ENCODE results near the gene CD163L1.
"Not testable (repeated sequence)": the region's sequence is repeated elsewhere in the genome, so short reads cannot be mapped to it uniquely, and the experiment has no call there.

Gene CD163L1

GRCh38 chr12:7403466-7403865 lies 40.5 kb downstream of the CD163L1 start:
- no peak for DNase-seq

- no peak for DNase-seq
Observed at GRCh38 chr12:7399089-7399488, 44.9 kb downstream of the CD163L1 start.

- DNase-seq, result no peak
Observed at GRCh38 chr12:7396418-7396817, 47.5 kb downstream of the CD163L1 start.

- DNase-seq, result peak; percentile 74
Observed at GRCh38 chr12:7395950-7396349, 48.0 kb downstream of the CD163L1 start.

GRCh38 chr12:7387289-7387688 lies 56.7 kb downstream of the CD163L1 start:
- DNase-seq, result no peak

DNA sequence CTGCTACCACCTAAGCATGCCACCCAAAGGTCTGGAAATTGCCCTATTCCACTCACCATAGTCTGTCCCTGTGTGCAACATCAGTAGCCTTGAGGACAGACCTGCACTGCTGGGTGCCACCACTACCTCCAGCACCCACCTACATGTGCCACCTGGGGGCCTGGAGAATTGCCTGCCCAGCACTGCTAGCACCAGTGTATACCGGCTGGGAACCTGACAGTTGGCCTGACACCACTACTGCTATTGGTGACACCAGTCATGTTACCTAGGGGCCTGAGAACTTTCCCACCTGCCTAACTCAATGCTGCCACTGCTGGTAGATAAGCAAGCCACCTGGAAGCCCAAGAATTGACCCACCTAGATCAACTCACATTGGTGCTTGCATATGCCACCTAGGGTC lies 60.8 kb downstream of the CD163L1 start:
- DNase-seq, result no peak

- peak; percentile 92 for DNase-seq
Observed at GRCh38 chr12:7376196-7376595, 67.8 kb downstream of the CD163L1 start.

DNA sequence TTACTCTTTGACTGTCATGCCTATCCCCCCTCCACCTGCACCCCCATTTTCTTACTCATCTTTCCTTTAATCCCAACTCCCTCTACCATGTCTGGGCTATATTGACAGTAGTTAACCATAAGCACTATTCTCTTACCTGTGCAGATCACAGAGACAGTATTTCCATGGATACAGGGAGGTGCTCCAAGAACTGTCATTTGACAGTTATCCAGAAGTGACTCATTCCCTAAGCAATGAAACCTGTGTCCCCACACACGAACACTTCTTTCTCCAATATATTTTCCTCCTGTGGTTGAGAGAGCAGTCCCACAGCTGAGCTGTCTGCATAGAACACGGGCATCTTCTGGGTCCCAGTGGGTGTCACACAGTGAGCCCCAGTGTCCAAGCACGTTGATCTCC lies 68.8 kb downstream of the CD163L1 start:
- DNase-seq, result no peak

- peak; percentile 60 for DNase-seq
Observed at GRCh38 chr12:7374423-7375144, 69.4 kb downstream of the CD163L1 start.

DNA sequence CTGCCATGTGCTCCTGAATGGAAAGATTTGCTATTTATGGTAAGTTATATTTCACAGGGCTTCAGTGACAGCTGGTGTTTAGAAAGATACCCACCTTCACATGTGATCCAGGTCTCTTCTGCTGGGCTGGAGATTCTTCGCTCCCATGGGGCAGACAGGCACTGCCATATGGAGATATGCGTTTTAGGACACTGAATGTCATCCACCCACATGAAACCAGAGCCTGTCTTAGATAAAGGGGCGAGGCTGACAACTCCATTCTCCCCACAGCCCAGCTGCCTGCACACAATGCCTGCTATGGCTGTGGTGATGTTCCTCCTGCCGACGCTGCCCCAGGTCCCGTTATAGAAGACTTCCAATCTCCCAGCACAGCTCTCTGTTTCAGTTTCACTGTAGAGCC lies 70.7 kb downstream of the CD163L1 start:
- DNase-seq, result no peak

DNA sequence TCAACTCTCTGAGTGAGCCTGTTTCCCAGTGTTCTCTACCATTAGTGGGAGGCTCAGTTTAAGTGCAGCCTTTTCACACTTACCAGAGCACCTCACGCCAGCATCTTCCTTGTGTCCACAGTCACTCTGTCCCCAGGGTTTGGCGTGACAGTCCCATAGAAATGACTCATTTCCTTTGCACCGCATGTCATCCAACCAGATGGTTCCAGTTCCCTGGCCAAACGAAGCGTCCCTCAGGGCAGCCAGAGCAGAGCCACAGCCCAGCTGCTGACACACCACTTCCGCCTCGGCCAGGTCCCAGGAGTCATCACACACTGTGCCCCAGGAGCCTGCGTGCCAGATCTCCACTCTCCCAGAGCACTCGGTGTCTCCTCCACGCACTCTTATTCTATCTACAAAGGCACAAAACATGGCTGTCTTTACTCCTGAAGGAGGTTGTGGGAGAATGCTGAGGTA lies 74.7 kb downstream of the CD163L1 start:
- DNase-seq, result no peak

DNA sequence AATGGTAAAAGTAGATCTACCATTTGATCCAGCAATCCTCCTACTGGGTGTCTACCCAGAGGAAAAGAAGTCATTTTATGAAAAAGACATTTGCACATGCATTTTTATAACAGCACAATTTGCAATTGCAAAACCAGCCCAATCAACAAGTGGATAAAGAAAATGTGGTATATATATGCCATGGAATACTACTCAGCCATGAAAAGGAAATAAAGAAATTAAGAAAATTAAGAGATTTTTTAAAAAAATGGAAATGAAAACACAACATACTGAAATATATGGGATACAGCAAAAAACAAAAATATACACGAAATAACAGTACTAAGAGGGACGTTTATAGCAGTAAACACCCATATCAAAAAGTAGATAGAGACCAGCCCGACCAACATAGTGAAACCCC lies 81.2 kb downstream of the CD163L1 start:
- no peak for DNase-seq

GRCh38 chr12:7361265-7361664 lies 82.7 kb downstream of the CD163L1 start:
- no peak for DNase-seq

- DNase-seq, result peak; percentile 51
Observed at GRCh38 chr12:7354529-7354928, 89.4 kb downstream of the CD163L1 start.

- no peak for DNase-seq
Observed at GRCh38 chr12:7352661-7353060, 91.3 kb downstream of the CD163L1 start.

GRCh38 chr12:7351177-7351576 lies 92.8 kb downstream of the CD163L1 start:
- DNase-seq, result no peak

DNA sequence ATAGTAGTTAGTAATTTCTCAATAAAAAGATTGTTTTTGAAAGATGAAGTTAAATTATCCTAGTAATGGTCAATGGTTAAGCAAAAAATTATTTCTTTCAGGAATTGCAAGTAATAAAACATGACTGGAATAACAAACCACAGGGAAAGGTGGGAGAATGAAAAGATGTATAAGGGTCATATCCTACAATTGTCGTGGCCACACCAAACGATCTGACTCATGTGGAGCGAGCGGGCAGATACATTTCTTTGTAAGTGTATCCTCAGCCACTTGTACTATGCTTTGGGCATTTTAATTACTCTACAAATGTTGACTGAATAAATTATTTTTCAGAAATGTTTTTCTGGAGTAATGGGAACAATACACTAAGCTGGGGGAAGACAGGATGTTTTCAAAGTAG lies 94.5 kb downstream of the CD163L1 start:
- no peak for DNase-seq

DNA sequence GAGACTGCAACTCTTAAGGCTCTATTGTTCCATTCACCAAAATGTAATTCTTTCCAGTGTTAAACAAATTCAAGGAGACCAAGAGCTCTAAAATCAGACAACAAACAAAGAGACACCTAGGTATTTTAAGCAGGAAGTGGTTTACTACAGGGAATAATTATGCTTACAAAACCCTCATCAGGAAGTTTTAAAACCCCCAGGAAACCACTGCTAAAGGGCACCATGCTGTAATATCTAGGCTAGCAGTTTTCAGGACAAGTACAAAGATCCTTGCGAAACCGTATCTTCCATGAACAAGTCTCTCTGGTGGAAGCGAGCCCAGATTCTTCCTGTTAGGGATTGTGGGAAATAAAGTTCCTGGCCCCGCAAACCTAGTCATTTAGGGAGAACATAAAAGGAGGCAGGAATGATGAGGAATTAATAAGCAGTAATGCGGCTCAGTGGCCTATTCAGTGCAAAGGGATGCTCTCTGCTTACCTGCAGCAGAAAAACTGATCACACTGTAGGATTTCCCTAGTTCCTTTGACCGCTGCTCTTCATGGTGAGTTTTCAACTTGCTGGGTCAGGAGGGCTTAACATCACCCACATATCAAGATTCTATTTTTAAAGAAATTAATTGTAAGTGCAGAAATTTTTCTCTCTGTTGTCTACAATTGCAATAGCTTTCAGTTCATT lies 97.3 kb downstream of the CD163L1 start:
- DNase-seq, result no peak

DNA sequence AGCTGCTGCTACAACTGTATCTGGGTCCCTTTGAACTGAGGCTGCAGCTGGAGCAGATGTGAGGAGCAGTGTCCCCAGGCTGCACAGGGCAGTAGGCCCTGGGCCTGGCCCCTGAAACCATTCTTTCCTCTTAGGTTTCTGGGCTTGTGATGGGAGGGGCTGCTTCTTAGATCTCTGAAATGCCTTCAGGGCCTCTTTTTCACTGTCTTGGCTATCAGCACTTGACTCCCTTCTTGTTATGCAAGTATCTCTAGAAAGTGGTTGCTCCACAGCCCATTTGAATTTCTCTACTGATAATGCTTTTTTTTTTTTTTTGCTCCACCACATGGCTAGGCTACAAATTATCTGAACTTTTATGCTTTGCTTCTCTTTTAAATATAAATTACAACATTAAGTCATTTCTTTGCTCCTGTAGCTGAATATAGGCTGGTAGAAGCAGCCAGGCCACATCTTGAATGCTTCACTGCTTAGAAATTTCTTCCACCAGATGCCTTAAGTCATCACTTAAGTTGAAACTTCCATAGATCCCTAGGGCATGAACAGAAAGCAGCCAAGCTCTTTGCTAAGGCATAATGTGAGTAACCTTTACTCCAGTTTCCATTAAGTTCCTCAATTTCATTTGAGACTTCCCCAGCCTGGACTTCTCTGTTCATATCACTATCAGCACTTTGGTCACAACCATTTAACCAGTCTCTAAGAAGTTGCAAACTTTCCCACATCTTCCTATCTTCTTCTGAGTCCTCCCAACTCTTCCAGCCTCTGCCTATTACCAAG lies 98.9 kb downstream of the CD163L1 start:
- DNase-seq, result no peak

- no peak for DNase-seq
Observed at GRCh38 chr12:7339675-7340074, 104.3 kb downstream of the CD163L1 start.

GRCh38 chr12:7337790-7338189 lies 106.2 kb downstream of the CD163L1 start:
- not testable (repeated sequence) for DNase-seq

DNA sequence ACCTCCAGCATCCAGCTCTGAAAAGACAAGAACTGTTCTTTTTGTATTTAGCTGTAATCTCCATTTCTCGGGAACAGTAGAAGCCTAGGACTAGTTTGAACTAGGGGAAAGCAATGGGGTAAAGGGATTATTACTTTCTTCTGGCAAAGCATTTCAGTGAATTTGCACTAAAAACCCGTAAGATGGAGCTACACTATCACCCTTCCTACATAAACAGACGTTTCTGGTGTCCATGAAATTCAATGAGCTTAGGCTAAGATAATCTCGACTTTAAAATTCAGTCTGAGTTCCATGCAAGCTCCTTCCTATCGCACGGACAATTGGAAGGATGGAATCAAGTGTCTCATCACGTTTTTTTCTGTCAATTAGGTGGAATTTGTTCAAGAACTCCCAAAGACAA lies 116.0 kb downstream of the CD163L1 start:
- no peak for DNase-seq

DNA sequence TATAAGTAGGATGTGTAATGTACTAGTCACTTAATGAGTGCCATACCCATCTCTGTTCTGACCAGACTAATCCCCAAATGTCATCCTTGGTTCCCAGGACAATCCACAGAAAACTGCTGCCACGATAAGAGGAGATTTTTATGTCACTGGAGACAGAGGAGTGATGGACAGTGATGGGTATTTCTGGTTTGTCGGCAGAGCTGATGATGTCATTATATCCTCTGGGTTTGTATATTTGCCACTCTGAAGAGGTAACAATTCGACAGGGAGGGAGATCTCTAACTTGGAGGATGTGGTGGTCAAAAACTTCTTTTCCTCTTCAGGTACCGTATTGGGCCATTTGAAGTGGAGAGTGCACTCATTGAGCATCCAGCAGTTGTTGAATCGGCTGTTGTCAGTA lies 119.8 kb downstream of the CD163L1 start:
- no peak for DNase-seq

DNA sequence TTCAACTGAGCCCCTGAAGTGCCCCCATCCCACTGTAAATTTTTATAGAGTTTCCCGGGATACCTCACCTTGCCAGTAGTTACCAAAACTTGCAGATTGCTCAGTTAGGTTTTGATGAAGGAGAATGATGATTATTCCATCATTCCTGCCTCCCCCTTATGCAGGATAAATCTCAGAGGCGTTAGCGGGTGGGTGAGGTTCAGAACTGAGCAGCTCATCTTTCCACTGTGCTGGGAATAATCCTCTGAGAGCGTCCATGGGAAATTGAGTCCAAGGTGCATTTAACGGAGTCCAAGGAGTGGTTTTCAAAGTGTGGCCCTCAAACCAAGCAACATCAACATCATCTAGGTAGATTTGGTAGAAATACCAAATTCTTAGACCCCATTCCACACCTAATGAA lies 121.4 kb downstream of the CD163L1 start:
- DNase-seq, result no peak

Measured in HCEC 1CT (cell line).